ENCODE results near the gene MORN3. TPM values are rescaled to one million over a fixed set of nuclear protein-coding genes. Genes with fewer than 3 reads are reported as not detected.

Gene MORN3
- total RNA-seq, 3 donors from 2014 or later (not counting 1 experiment from before 2014, with no cell fraction given) = 3.0 to 7.6 (median 4.4) TPM

- Histone ChIP-seq H3K27me3 (ENCODE audit: control insufficient read depth, insufficient read depth, low read length) (no peaks in the 10 kb centered on the region), H3K36me3 (ENCODE audit: control insufficient read depth, insufficient read depth, low read length) (peaks cover 11% of the 10 kb centered on the region), H3K27ac (ENCODE audit: low read length) (no peak overlapping the region), H3K4me3 (ENCODE audit: low read length) (no peak overlapping the region), H3K9me3 (ENCODE audit: control insufficient read depth, insufficient read depth, low read length) (no peaks in the 10 kb centered on the region), H3K4me1 (ENCODE audit: control insufficient read depth, insufficient read depth, low read length) (peaks cover 87% of the 10 kb centered on the region)
- no peaks in the 10 kb centered on the region for H3K9me3 Mint-ChIP-seq
- H3K27ac Mint-ChIP-seq = peak overlapping the region; percentile 50 to 94
- DNase-seq (no peak), ATAC-seq (no peak)
- no peaks in the 10 kb centered on the region for H3K27me3 Mint-ChIP-seq (ENCODE audit: low read depth in 2 of 2)
- H3K4me1 Mint-ChIP-seq = peaks cover 66 to 72% of the 10 kb centered on the region in 2 donors
- TF ChIP-seq, protein P1, sequence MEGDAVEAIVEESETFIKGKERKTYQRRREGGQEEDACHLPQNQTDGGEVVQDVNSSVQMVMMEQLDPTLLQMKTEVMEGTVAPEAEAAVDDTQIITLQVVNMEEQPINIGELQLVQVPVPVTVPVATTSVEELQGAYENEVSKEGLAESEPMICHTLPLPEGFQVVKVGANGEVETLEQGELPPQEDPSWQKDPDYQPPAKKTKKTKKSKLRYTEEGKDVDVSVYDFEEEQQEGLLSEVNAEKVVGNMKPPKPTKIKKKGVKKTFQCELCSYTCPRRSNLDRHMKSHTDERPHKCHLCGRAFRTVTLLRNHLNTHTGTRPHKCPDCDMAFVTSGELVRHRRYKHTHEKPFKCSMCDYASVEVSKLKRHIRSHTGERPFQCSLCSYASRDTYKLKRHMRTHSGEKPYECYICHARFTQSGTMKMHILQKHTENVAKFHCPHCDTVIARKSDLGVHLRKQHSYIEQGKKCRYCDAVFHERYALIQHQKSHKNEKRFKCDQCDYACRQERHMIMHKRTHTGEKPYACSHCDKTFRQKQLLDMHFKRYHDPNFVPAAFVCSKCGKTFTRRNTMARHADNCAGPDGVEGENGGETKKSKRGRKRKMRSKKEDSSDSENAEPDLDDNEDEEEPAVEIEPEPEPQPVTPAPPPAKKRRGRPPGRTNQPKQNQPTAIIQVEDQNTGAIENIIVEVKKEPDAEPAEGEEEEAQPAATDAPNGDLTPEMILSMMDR (IDR thresholded peaks at IDR 0.05) = no peak
- H3K36me3 Mint-ChIP-seq = no peaks in the 10 kb centered on the region
- peak overlapping the region; percentile 62 for H3K4me3 Mint-ChIP-seq
- intact Hi-C loops (cut with micrococcal nuclease) = no loop called here
- 65% methylated on average over 9 of the region's 11 CpGs for WGBS (ENCODE audit: insufficient coverage)
Measured at GRCh38 chr12:121632069-121632970, 37.1 kb downstream of the MORN3 start.

DNA sequence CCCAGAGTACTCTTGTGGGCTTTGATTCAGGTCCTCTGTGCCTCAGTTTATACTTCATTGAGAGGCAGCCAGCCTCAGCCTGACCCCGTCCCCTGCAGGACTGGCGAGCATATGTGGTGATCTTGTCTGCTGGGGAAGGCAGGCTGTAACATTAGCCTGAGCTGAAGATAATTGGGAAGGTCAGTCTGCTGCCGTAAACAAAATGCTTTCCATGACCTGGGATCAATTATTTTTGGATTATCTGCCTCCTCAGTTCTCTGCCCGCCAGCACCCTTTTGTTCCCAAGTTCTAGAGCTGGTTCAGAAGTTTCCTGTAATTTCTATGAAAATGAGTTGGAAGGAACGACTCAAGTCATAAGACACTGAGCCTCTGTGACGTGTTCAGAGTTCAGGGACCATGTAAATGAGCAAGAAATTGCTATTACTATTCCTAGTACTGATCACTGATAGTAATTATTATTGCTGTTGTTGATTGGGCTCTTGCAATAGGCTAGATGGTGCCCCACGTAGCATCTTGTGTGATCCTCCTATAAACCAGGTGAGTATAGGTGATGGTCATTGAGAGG is 38.6 kb downstream of the MORN3 start:
- Mint-ChIP-seq H3K4me1 (peaks cover 62 to 71% of the 10 kb centered on the region in 2 donors), H3K27me3 (ENCODE audit: low read depth in 2 of 2) (no peaks in the 10 kb centered on the region), H3K27ac (peak overlapping the region; percentile 94), H3K9me3 (no peaks in the 10 kb centered on the region), H3K36me3 (no peaks in the 10 kb centered on the region), H3K4me3 (peak overlapping the region; percentile 55)
- TF ChIP-seq, protein P1 (IDR thresholded peaks at IDR 0.05) = no peak
- peaks cover 74% of the 10 kb centered on the region for H3K4me1 ChIP-seq (ENCODE audit: control insufficient read depth, insufficient read depth, low read length)
- H3K4me3 ChIP-seq (ENCODE audit: low read length) = no peak overlapping the region
- H3K27ac ChIP-seq (ENCODE audit: low read length) = no peak overlapping the region
- no peaks in the 10 kb centered on the region for H3K27me3 ChIP-seq (ENCODE audit: control insufficient read depth, insufficient read depth, low read length)
- peaks cover 11% of the 10 kb centered on the region for H3K36me3 ChIP-seq (ENCODE audit: control insufficient read depth, insufficient read depth, low read length)
- ATAC-seq (no peak), DNase-seq (no peak)
- intact Hi-C loops (cut with micrococcal nuclease) = no loop called here
- WGBS (ENCODE audit: insufficient coverage) = 89% methylated on average over 7 of the region's 7 CpGs
- H3K9me3 ChIP-seq (ENCODE audit: control insufficient read depth, insufficient read depth, low read length) = no peaks in the 10 kb centered on the region

GRCh38 chr12:121628536-121628935 is 40.9 kb downstream of the MORN3 start:
- DNase-seq (peak in 1 of 2 donors; percentile 32), ATAC-seq (no peak)
- peaks cover 73% of the 10 kb centered on the region for H3K4me1 ChIP-seq (ENCODE audit: control insufficient read depth, insufficient read depth, low read length)
- intact Hi-C loops (cut with micrococcal nuclease) = loop anchor here (5.0 kb wide), 2 partner anchors 96 to 159 kb away; no protein-coding TSS in a partner anchor
- H3K4me3 ChIP-seq (ENCODE audit: low read length) = peak overlapping the region; percentile 90
- H3K27me3 ChIP-seq (ENCODE audit: control insufficient read depth, insufficient read depth, low read length) = no peaks in the 10 kb centered on the region
- TF ChIP-seq, protein P1 (IDR thresholded peaks at IDR 0.05) = no peak
- H3K27me3 Mint-ChIP-seq (ENCODE audit: low read depth in 2 of 2) = no peaks in the 10 kb centered on the region
- peak overlapping the region; percentile 99 for H3K27ac ChIP-seq (ENCODE audit: low read length)
- peaks cover 11% of the 10 kb centered on the region for H3K36me3 ChIP-seq (ENCODE audit: control insufficient read depth, insufficient read depth, low read length)
- H3K27ac Mint-ChIP-seq = peak overlapping the region; percentile 94
- H3K9me3 ChIP-seq (ENCODE audit: control insufficient read depth, insufficient read depth, low read length) = no peaks in the 10 kb centered on the region
- H3K36me3 Mint-ChIP-seq = no peaks in the 10 kb centered on the region
- 58% methylated on average over 5 of the region's 5 CpGs for WGBS (ENCODE audit: insufficient coverage)
- H3K9me3 Mint-ChIP-seq = no peaks in the 10 kb centered on the region
- H3K4me1 Mint-ChIP-seq = peaks cover 62 to 73% of the 10 kb centered on the region in 2 donors
- peak overlapping the region; percentile 91 for H3K4me3 Mint-ChIP-seq
